HG03460 (cell line): ENCODE measurements around the gene CAMKV.
"Not testable (repeated sequence)": the region's sequence is repeated elsewhere in the genome, so short reads cannot be mapped to it uniquely, and the experiment has no call there.

Experiments used
- ATAC-seq: cut with Tn5 transposase; IDR thresholded peaks from one replicate; pipeline ENCODE4 v1.9.1; 2021; ENCODE audit not compliant: unreplicated experiment

Gene CAMKV

GRCh38 chr3:49869525-49870126 lies at the start of gene CAMKV:
Gene CAMKV (minus strand): TSS chr3:49869906. CDS start chr3:49862388, 7,518 bp downstream.
- ATAC-seq: no peak

GRCh38 chr3:49917806-49918590 lies 48.3 kb upstream of the CAMKV start:
- ATAC-seq: not testable (repeated sequence)

GRCh38 chr3:49916686-49917085 lies 47.0 kb upstream of the CAMKV start:
- no peak for ATAC-seq

- no peak for ATAC-seq
Measured at GRCh38 chr3:49914906-49915305, 45.2 kb upstream of the CAMKV start.

- no peak for ATAC-seq
Measured at GRCh38 chr3:49912881-49913281, 43.2 kb upstream of the CAMKV start.

- ATAC-seq: no peak
Measured at GRCh38 chr3:49911611-49912010, 41.9 kb upstream of the CAMKV start.

- no peak for ATAC-seq
Measured at GRCh38 chr3:49911124-49911420, 41.4 kb upstream of the CAMKV start.

- ATAC-seq: no peak
Measured at GRCh38 chr3:49910409-49911123, 40.9 kb upstream of the CAMKV start.

- ATAC-seq: no peak
Measured at GRCh38 chr3:49908373-49909199, 38.9 kb upstream of the CAMKV start.

- no peak for ATAC-seq
Measured at GRCh38 chr3:49906073-49906743, 36.5 kb upstream of the CAMKV start.

GRCh38 chr3:49904448-49904847 lies 34.7 kb upstream of the CAMKV start:
- not testable (repeated sequence) for ATAC-seq

- peak; percentile 75 for ATAC-seq
Measured at GRCh38 chr3:49903451-49904424, 34.0 kb upstream of the CAMKV start, which contains the start of gene MST1R. Gene MST1R (minus strand): TSS chr3:49903873. CDS start chr3:49903609, 264 bp downstream.

- no peak for ATAC-seq
Measured at GRCh38 chr3:49902511-49903345, 33.0 kb upstream of the CAMKV start.

GRCh38 chr3:49901366-49902339 lies 31.9 kb upstream of the CAMKV start:
- ATAC-seq: no peak

GRCh38 chr3:49900491-49901153 lies 30.9 kb upstream of the CAMKV start:
- no peak for ATAC-seq

GRCh38 chr3:49899815-49900214 lies 30.1 kb upstream of the CAMKV start:
- no peak for ATAC-seq

- ATAC-seq: no peak
Measured at GRCh38 chr3:49898991-49899390, 29.3 kb upstream of the CAMKV start.
